C4-2B (cell line): Measurements from ENCODE around the gene COQ2.

Source experiments
- CTCF ChIP-seq: fragments of 450-650 bp; conservative IDR thresholded peaks from 2 replicates; pipeline ENCODE4 v1.5.1; 2017; ENCODE audit warnings: mild to moderate bottlenecking
- ZFX ChIP-seq: fragments of 450-650 bp; IDR thresholded peaks from 2 replicates; pipeline ENCODE4 v1.6.1; 2017

- TF ChIP-seq CTCF (no peak), ZFX (no peak)
These were observed 41.9 kb upstream of the COQ2 start for GRCh38 chr4:83326546-83326945.
